HepG2 (cell line): Measurements from ENCODE around the gene TRAIP.

Source experiments
- EP300 ChIP-seq, 3 experiments: sonication (generic) in 1 of 3; formaldehyde crosslinking in 1 of 3; IDR thresholded peaks; 2 replicates each; pipeline versions ENCODE4 v1.5.1 to v1.6.1; 2011 to 2020; ENCODE audit warnings: low read depth in 2 of 3, low read length in 2 of 3, borderline replicate concordance in 1 of 3, improper control_type of control experiment in 1 of 3, mild to moderate bottlenecking in 1 of 3, missing genetic modification reagents in 1 of 3, moderate library complexity in 1 of 3
- FIP1L1 ChIP-seq: fragments of 200-400 bp; formaldehyde crosslinking; IDR thresholded peaks from 2 replicates; pipeline ENCODE4 v1.6.1; 2018; ENCODE audit warnings: low read depth, mild to moderate bottlenecking, low read length, moderate library complexity, borderline replicate concordance; ENCODE audit not compliant: insufficient read depth
- RFX3 ChIP-seq: IDR thresholded peaks from 2 replicates; pipeline ENCODE4 v1.6.1; 2016; ENCODE audit warnings: missing biosample characterization, missing genetic modification reagents
- TF ChIP-seq, protein P1 (sequence below): sonication (generic); formaldehyde crosslinking; IDR thresholded peaks from 2 replicates; pipeline ENCODE4 v1.5.0; 2020; ENCODE audit warnings: mild to moderate bottlenecking, missing genetic modification reagents, moderate library complexity

DNA sequence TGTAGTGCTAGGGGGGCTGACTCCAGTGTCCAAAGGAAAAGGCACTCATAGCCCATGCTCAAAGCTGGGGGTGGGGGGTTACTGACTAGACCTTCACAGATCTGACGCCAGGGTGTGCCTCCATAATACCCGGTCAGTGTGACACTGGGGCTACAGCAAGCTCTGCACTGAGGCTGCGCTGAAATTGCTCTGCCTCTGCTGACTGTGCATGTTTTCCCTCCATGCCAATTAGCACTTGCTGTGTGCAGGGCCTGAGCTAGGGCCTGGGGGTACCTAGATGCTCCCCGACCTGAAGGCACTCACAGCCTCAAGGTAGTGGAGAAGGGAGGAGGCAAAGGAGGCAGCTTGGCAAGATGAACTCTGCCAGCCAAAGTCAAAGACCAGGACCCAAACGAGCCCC is 8.1 kb upstream of the TRAIP start:
- no peak for TF ChIP-seq FIP1L1
- TF ChIP-seq EP300 (IDR thresholded peaks at IDR 0.05; ENCODE audit: low read depth in 2 of 2, low read length in 2 of 2): no peak
- TF ChIP-seq EP300 (CRISPR knock-in tag; IDR thresholded peaks at IDR 0.05; ENCODE audit: borderline replicate concordance): no peak
- no peak for TF ChIP-seq RFX3
- TF ChIP-seq, protein P1, sequence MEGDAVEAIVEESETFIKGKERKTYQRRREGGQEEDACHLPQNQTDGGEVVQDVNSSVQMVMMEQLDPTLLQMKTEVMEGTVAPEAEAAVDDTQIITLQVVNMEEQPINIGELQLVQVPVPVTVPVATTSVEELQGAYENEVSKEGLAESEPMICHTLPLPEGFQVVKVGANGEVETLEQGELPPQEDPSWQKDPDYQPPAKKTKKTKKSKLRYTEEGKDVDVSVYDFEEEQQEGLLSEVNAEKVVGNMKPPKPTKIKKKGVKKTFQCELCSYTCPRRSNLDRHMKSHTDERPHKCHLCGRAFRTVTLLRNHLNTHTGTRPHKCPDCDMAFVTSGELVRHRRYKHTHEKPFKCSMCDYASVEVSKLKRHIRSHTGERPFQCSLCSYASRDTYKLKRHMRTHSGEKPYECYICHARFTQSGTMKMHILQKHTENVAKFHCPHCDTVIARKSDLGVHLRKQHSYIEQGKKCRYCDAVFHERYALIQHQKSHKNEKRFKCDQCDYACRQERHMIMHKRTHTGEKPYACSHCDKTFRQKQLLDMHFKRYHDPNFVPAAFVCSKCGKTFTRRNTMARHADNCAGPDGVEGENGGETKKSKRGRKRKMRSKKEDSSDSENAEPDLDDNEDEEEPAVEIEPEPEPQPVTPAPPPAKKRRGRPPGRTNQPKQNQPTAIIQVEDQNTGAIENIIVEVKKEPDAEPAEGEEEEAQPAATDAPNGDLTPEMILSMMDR: no peak
